ENCODE results near the gene OSTM1.
A peak's percentile ranks its signal among the peaks of the same experiment; 100 is the strongest.

OSTM1 gene

DNA sequence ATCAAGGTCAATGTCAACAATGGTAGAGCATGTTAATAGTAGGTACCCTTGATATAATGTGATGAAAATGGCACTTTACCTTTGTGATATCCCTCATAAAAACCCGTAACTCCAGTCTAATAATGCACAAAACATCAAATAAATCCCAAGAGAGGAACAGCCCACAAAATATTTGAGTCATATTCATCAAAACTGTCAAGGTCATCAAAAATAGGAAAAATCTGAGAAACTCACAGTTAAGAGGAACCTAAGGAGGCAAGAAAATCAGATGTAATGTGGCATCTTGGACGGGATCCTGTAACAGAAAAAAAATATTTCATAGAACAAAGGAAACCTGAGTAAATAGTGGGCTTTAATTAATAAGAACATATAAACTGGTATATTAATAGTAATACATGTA is 25.5 kb upstream of the OSTM1 start:
- no peak for DNase-seq (ENCODE audit: low read depth, low spot score)
- Histone ChIP-seq H3K4me1 (ENCODE audit: insufficient read depth, insufficient read length) (no peaks in the 10 kb centered on the region), H3K9ac (ENCODE audit: insufficient read length, low read depth) (no peak overlapping the region), H3K4me3 (ENCODE audit: insufficient read length, low read depth) (no peak overlapping the region), H3K27me3 (ENCODE audit: insufficient read depth, insufficient read length) (no peaks in the 10 kb centered on the region), H3K9me3 (ENCODE audit: insufficient read depth, low read length) (no peaks in the 10 kb centered on the region), H3K36me3 (ENCODE audit: insufficient read depth, insufficient read length, low read length) (no peaks in the 10 kb centered on the region)
- TF ChIP-seq ZNF274 (IDR thresholded peaks at IDR 0.05; ENCODE audit: low read depth, low read length) = no peak
- TF ChIP-seq SUZ12 (IDR thresholded peaks at IDR 0.05; ENCODE audit: extremely low read depth, insufficient read depth, insufficient read length) = no peak
- no peak for TF ChIP-seq YY1 (IDR thresholded peaks at IDR 0.05; ENCODE audit: insufficient read depth, insufficient read length)

DNA sequence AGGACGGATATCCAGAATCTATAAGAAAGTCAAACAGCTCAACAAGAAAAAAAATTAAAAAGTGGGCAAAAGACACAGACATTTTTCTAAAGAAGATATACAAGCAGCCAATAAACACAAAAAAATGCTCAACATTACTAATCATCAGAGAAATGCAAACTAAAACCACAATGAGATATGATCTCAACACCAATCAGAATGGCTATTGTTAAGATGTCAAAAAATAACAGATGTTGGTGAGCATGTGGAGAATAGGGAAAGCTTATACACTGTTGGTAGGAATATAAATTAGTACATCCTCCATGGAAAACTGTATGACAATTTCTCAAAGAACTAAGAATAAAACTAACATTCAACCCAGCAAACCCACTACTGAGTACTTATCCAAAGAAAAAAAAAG is 23.3 kb upstream of the OSTM1 start:
- no peak for TF ChIP-seq ZNF274 (IDR thresholded peaks at IDR 0.05; ENCODE audit: low read depth, low read length)
- no peak for TF ChIP-seq YY1 (IDR thresholded peaks at IDR 0.05; ENCODE audit: insufficient read depth, insufficient read length)
- no peak for TF ChIP-seq SUZ12 (IDR thresholded peaks at IDR 0.05; ENCODE audit: extremely low read depth, insufficient read depth, insufficient read length)
- no peaks in the 10 kb centered on the region for H3K4me1 ChIP-seq (ENCODE audit: insufficient read depth, insufficient read length)
- no peaks in the 10 kb centered on the region for H3K9me3 ChIP-seq (ENCODE audit: insufficient read depth, low read length)

GRCh38 chr6:108093781-108094300 is 19.3 kb upstream of the OSTM1 start:
- no peaks in the 10 kb centered on the region for H3K27me3 ChIP-seq (ENCODE audit: insufficient read depth, insufficient read length)

More for the DNA sequence above, 23.3 kb upstream of the OSTM1 start:
- Histone ChIP-seq H3K27me3 (ENCODE audit: insufficient read depth, insufficient read length) (no peaks in the 10 kb centered on the region), H3K9ac (ENCODE audit: insufficient read length, low read depth) (no peak overlapping the region), H3K36me3 (ENCODE audit: insufficient read depth, insufficient read length, low read length) (no peaks in the 10 kb centered on the region), H3K4me3 (ENCODE audit: insufficient read length, low read depth) (no peak overlapping the region)
- DNase-seq (ENCODE audit: low read depth, low spot score) = no peak

DNA sequence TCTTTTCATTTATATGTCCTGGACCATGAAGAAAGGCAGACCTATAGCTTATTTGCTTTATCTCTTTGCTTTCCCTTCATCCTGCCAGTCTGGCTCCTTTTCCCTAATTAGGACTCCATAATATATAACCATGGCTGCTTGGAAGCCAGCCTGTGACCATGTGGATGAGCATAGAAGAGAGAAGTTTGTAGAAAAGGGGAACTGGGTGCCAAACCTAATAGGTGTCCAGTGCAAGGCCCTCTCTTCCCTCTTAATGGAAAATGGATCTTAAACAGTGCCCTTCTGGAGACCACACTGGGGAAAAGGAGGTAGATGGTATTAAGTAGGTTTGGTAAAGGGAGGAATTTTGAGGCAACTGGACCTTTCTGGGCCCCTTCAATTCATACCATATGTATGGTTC is 16.7 kb upstream of the OSTM1 start:
- no peaks in the 10 kb centered on the region for H3K9me3 ChIP-seq (ENCODE audit: insufficient read depth, low read length)
- DNase-seq (ENCODE audit: low read depth, low spot score) = no peak
- TF ChIP-seq ZNF274 (IDR thresholded peaks at IDR 0.05; ENCODE audit: low read depth, low read length) (no peak), SUZ12 (IDR thresholded peaks at IDR 0.05; ENCODE audit: extremely low read depth, insufficient read depth, insufficient read length) (no peak), YY1 (IDR thresholded peaks at IDR 0.05; ENCODE audit: insufficient read depth, insufficient read length) (no peak)

More at GRCh38 chr6:108093781-108094300, 19.3 kb upstream of the OSTM1 start:
- Histone ChIP-seq H3K9me3 (ENCODE audit: insufficient read depth, low read length) (no peaks in the 10 kb centered on the region), H3K36me3 (ENCODE audit: insufficient read depth, insufficient read length, low read length) (no peaks in the 10 kb centered on the region), H3K4me1 (ENCODE audit: insufficient read depth, insufficient read length) (no peaks in the 10 kb centered on the region), H3K9ac (ENCODE audit: insufficient read length, low read depth) (no peak overlapping the region), H3K4me3 (ENCODE audit: insufficient read length, low read depth) (no peak overlapping the region)
- DNase-seq (ENCODE audit: low read depth, low spot score) = no peak
- TF ChIP-seq ZNF274 (IDR thresholded peaks at IDR 0.05; ENCODE audit: low read depth, low read length) (no peak), SUZ12 (IDR thresholded peaks at IDR 0.05; ENCODE audit: extremely low read depth, insufficient read depth, insufficient read length) (no peak), YY1 (IDR thresholded peaks at IDR 0.05; ENCODE audit: insufficient read depth, insufficient read length) (no peak)

GRCh38 chr6:108083349-108083748 is 8.8 kb upstream of the OSTM1 start:
- no peak overlapping the region for H3K9ac ChIP-seq (ENCODE audit: insufficient read length, low read depth)
- H3K4me1 ChIP-seq (ENCODE audit: insufficient read depth, insufficient read length) = peaks cover 2% of the 10 kb centered on the region
- TF ChIP-seq SUZ12 (IDR thresholded peaks at IDR 0.05; ENCODE audit: extremely low read depth, insufficient read depth, insufficient read length) (no peak), YY1 (IDR thresholded peaks at IDR 0.05; ENCODE audit: insufficient read depth, insufficient read length) (no peak), ZNF274 (IDR thresholded peaks at IDR 0.05; ENCODE audit: low read depth, low read length) (no peak)
- no peaks in the 10 kb centered on the region for H3K9me3 ChIP-seq (ENCODE audit: insufficient read depth, low read length)
- H3K27me3 ChIP-seq (ENCODE audit: insufficient read depth, insufficient read length) = no peaks in the 10 kb centered on the region
- H3K4me3 ChIP-seq (ENCODE audit: insufficient read length, low read depth) = no peak overlapping the region
- no peak for DNase-seq (ENCODE audit: low read depth, low spot score)
- no peaks in the 10 kb centered on the region for H3K36me3 ChIP-seq (ENCODE audit: insufficient read depth, insufficient read length, low read length)

More for the DNA sequence above, 16.7 kb upstream of the OSTM1 start:
- H3K9ac ChIP-seq (ENCODE audit: insufficient read length, low read depth) = no peak overlapping the region
- H3K27me3 ChIP-seq (ENCODE audit: insufficient read depth, insufficient read length) = no peaks in the 10 kb centered on the region
- no peaks in the 10 kb centered on the region for H3K4me1 ChIP-seq (ENCODE audit: insufficient read depth, insufficient read length)
- no peak overlapping the region for H3K4me3 ChIP-seq (ENCODE audit: insufficient read length, low read depth)
- no peaks in the 10 kb centered on the region for H3K36me3 ChIP-seq (ENCODE audit: insufficient read depth, insufficient read length, low read length)

- H3K4me1 ChIP-seq (ENCODE audit: insufficient read depth, insufficient read length) = peaks cover 2% of the 10 kb centered on the region
- H3K36me3 ChIP-seq (ENCODE audit: insufficient read depth, insufficient read length, low read length) = no peaks in the 10 kb centered on the region
- no peak for TF ChIP-seq ZNF274 (IDR thresholded peaks at IDR 0.05; ENCODE audit: low read depth, low read length)
- no peak for TF ChIP-seq SUZ12 (IDR thresholded peaks at IDR 0.05; ENCODE audit: extremely low read depth, insufficient read depth, insufficient read length)
- TF ChIP-seq YY1 (IDR thresholded peaks at IDR 0.05; ENCODE audit: insufficient read depth, insufficient read length) = no peak
- DNase-seq (ENCODE audit: low read depth, low spot score) = no peak
- no peak overlapping the region for H3K9ac ChIP-seq (ENCODE audit: insufficient read length, low read depth)
- no peaks in the 10 kb centered on the region for H3K27me3 ChIP-seq (ENCODE audit: insufficient read depth, insufficient read length)
- no peak overlapping the region for H3K4me3 ChIP-seq (ENCODE audit: insufficient read length, low read depth)
- H3K9me3 ChIP-seq (ENCODE audit: insufficient read depth, low read length) = no peaks in the 10 kb centered on the region
Observed at GRCh38 chr6:108082539-108082938, 8.0 kb upstream of the OSTM1 start.

DNA sequence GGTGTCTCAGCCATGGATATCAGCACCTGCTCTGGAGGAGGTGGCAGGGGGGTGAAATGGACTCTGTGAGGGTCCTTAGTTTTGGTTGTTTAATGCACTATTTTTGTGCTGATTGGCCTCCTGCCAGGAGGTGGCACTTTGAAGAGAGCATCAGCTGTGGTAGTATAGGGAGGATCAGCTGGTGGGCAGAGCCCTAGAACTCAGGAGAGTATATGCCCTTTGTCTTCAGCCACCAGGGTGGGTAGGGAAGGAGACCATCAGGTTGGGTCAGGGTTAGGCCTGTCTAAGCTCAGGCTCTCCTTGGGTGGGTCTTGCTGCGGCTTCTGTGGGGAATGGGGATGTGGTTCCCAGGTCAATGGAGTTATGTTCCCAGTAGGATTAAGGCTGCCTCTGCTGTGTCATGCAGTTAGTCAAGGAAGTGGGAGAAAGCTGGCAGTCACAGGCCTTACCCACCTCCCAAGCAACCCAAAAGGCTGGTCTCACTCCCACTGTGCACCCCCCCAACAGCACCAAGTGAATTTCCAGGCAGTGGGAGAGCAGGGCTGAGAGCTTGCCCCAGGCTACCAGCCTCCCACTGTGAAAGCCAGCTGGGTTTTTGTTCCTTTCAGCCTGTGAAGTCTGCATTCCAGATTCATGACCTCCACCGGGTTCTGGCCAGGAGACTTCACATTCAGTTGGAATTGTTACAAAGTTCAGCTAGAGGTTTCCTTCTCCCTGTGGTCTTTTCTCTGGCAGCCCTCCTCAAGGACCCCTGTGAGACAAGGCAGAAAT is 5.7 kb upstream of the OSTM1 start:
- H3K9ac ChIP-seq (ENCODE audit: insufficient read length, low read depth) = no peak overlapping the region
- DNase-seq (ENCODE audit: low read depth, low spot score) = peak; percentile 54
- no peaks in the 10 kb centered on the region for H3K27me3 ChIP-seq (ENCODE audit: insufficient read depth, insufficient read length)
- no peak overlapping the region for H3K4me3 ChIP-seq (ENCODE audit: insufficient read length, low read depth)
- H3K36me3 ChIP-seq (ENCODE audit: insufficient read depth, insufficient read length, low read length) = no peaks in the 10 kb centered on the region
- H3K4me1 ChIP-seq (ENCODE audit: insufficient read depth, insufficient read length) = peaks cover 2% of the 10 kb centered on the region
- H3K9me3 ChIP-seq (ENCODE audit: insufficient read depth, low read length) = no peaks in the 10 kb centered on the region
- TF ChIP-seq SUZ12 (IDR thresholded peaks at IDR 0.05; ENCODE audit: extremely low read depth, insufficient read depth, insufficient read length) (no peak), YY1 (IDR thresholded peaks at IDR 0.05; ENCODE audit: insufficient read depth, insufficient read length) (no peak), ZNF274 (IDR thresholded peaks at IDR 0.05; ENCODE audit: low read depth, low read length) (no peak)
